A673 (cell line): ENCODE results near the gene EPHB2. TPM values are rescaled to one million over a fixed set of nuclear protein-coding genes. Genes with fewer than 3 reads are reported as not detected.

Experiments used
- BruUV-seq: library from RNA; stranded (reverse); fragments of 400-500 nt; replicated peaks from 2 replicates; lab custom pipeline; 2021; lab: Mats Ljungman, UMichigan
- CTCF ChIA-PET: fragments of 300-600 bp; sonication (Branson Sonifier 250); formaldehyde crosslinking; loops from one replicate; lab custom pipeline; 2022; ENCODE audit warnings: antibody characterized with exemption; lab: Charles Lee
- POLR2A ChIA-PET: fragments of 300-600 bp; sonication (Branson Sonifier 250); formaldehyde crosslinking; loops from one replicate; lab custom pipeline; 2022; ENCODE audit warnings: antibody characterized with exemption; ENCODE audit not compliant: low non-redundant PET; lab: Charles Lee
- DNase-seq: peaks from one replicate; pipeline ENCODE4 v3.0.0-alpha.2; 2015; ENCODE audit warnings: low spot score
- H3K27ac ChIP-seq: fragments of 200-600 bp; sonication (generic); 2 replicates; pipeline ENCODE4 v1.5.1; 2016; ENCODE audit warnings: mixed run types, low read depth, mild to moderate bottlenecking, mixed read lengths, antibody characterized with exemption, low read length; ENCODE audit not compliant: poor library complexity, severe bottlenecking
- H3K27me3 ChIP-seq: fragments of 200-600 bp; sonication (generic); replicated peaks from 2 replicates; pipeline ENCODE4 v1.6.1; 2017; ENCODE audit warnings: mixed run types, low read depth, mild to moderate bottlenecking, mixed read lengths, antibody characterized with exemption, low read length; ENCODE audit not compliant: insufficient read depth, poor library complexity
- H3K36me3 ChIP-seq: fragments of 200-600 bp; sonication (generic); 2 replicates; pipeline ENCODE4 v1.6.1; 2016; ENCODE audit warnings: mixed run types, mild to moderate bottlenecking, mixed read lengths, antibody characterized with exemption, low read length; ENCODE audit not compliant: insufficient read depth, poor library complexity, severe bottlenecking
- H3K4me1 ChIP-seq: fragments of 200-600 bp; sonication (generic); 2 replicates; pipeline ENCODE4 v1.6.1; 2017; ENCODE audit warnings: mixed run types, mild to moderate bottlenecking, mixed read lengths, antibody characterized with exemption, low read length; ENCODE audit not compliant: insufficient read depth, poor library complexity, severe bottlenecking
- H3K4me3 ChIP-seq: fragments of 200-600 bp; sonication (generic); 2 replicates; pipeline ENCODE4 v1.5.1; 2016; ENCODE audit warnings: low read depth, mixed run types, mild to moderate bottlenecking, mixed read lengths, low read length; ENCODE audit not compliant: poor library complexity, severe bottlenecking
- H3K9me3 ChIP-seq: fragments of 200-600 bp; sonication (generic); 2 replicates; pipeline ENCODE4 v1.6.1; 2016; ENCODE audit warnings: mixed run types, low read depth, mild to moderate bottlenecking, mixed read lengths, antibody characterized with exemption, low read length; ENCODE audit not compliant: poor library complexity, severe bottlenecking
- CTCF ChIP-seq: fragments of 300-800, 200-600 bp; sonication (generic); conservative IDR thresholded peaks from 2 replicates; pipeline ENCODE4 v1.5.1; 2017; ENCODE audit warnings: low read depth, mild to moderate bottlenecking, antibody characterized with exemption, low read length, moderate library complexity, mixed read lengths
- EZH2 ChIP-seq: fragments of 200-600 bp; sonication (generic); IDR thresholded peaks from 2 replicates; pipeline ENCODE4 v1.6.1; 2017; ENCODE audit warnings: borderline replicate concordance, low read depth, mild to moderate bottlenecking, mixed read lengths, antibody characterized with exemption, low read length; ENCODE audit not compliant: poor library complexity, severe bottlenecking
- intact Hi-C: fragments of 100-400 bp; cut with micrococcal nuclease; formaldehyde crosslinking; loops from one replicate; pipeline ENCODE4 v1.10.0; 2022; ENCODE audit not compliant: unreplicated experiment
- total RNA-seq: library from RNA; stranded (reverse); gene quantifications from 2 replicates; pipeline ENCODE4 v1.2.3, GENCODE V29; 2021

EPHB2 gene
- total RNA-seq, 1 experiment from 2014 or later = 10.4 TPM

- Histone ChIP-seq H3K27ac (no peak overlapping the region), H3K4me3 (no peak overlapping the region), H3K27me3 (no peaks in the 10 kb centered on the region), H3K9me3 (no peaks in the 10 kb centered on the region), H3K4me1 (no peaks in the 10 kb centered on the region), H3K36me3 (no peaks in the 10 kb centered on the region)
- ChIA-PET CTCF (no interaction called here), POLR2A (no interaction called here)
- TF ChIP-seq CTCF = no peak
- intact Hi-C loops = no loop called here
- BruUV-seq = no TSS peak
- DNase-seq = no peak
Measured at GRCh38 chr1:22814176-22815042, 103.8 kb downstream of the EPHB2 start.

GRCh38 chr1:22815043-22815365, 104.4 kb downstream of the EPHB2 start:
- no TSS peak for BruUV-seq
- Histone ChIP-seq H3K36me3 (no peaks in the 10 kb centered on the region), H3K27ac (no peak overlapping the region), H3K4me3 (no peak overlapping the region), H3K9me3 (no peaks in the 10 kb centered on the region), H3K4me1 (no peaks in the 10 kb centered on the region), H3K27me3 (no peaks in the 10 kb centered on the region)
- CTCF ChIA-PET = no interaction called here
- no peak for DNase-seq
- POLR2A ChIA-PET = no interaction called here
- TF ChIP-seq CTCF = no peak
- TF ChIP-seq EZH2 = no peak
- intact Hi-C loops = no loop called here

GRCh38 chr1:22815421-22816066, 104.9 kb downstream of the EPHB2 start:
- H3K36me3 ChIP-seq = no peaks in the 10 kb centered on the region
- H3K4me1 ChIP-seq = no peaks in the 10 kb centered on the region
- no peak for DNase-seq
- BruUV-seq = no TSS peak
- no peaks in the 10 kb centered on the region for H3K27me3 ChIP-seq
- no peak overlapping the region for H3K4me3 ChIP-seq
- ChIA-PET CTCF (no interaction called here), POLR2A (no interaction called here)
- TF ChIP-seq CTCF = no peak
- no peak for TF ChIP-seq EZH2
- no peak overlapping the region for H3K27ac ChIP-seq
- intact Hi-C loops = no loop called here
- H3K9me3 ChIP-seq = no peaks in the 10 kb centered on the region
